Trophoblast cell (in vitro differentiated cells and primary cell): Measurements from ENCODE around the gene DNM3.

ENCODE experiments used
- DNase-seq, 2 donors: peaks; one replicate each; pipeline ENCODE4 v3.0.0-alpha.2; 2016
- H2AFZ ChIP-seq: 2 replicates; pipeline ENCODE4 v1.6.1; 2013; ENCODE audit warnings: low read length, moderate library complexity, mild to moderate bottlenecking; ENCODE audit not compliant: insufficient read depth, poor library complexity
- H2AK5ac ChIP-seq: 2 replicates; pipeline ENCODE4 v1.6.1; 2013; ENCODE audit warnings: mild to moderate bottlenecking, low read length
- H2BK120ac ChIP-seq: 2 replicates; pipeline ENCODE4 v1.6.1; 2013; ENCODE audit warnings: low read length, mild to moderate bottlenecking, moderate library complexity; ENCODE audit not compliant: insufficient read depth, poor library complexity
- H2BK12ac ChIP-seq: 2 replicates; pipeline ENCODE4 v1.6.1; 2013; ENCODE audit warnings: mild to moderate bottlenecking, low read length, moderate library complexity
- H2BK5ac ChIP-seq: 2 replicates; pipeline ENCODE4 v1.6.1; 2013; ENCODE audit warnings: low read length, low read depth, moderate library complexity, mild to moderate bottlenecking; ENCODE audit not compliant: poor library complexity
- H3K14ac ChIP-seq: 2 replicates; pipeline ENCODE4 v1.6.1; 2013; ENCODE audit warnings: mild to moderate bottlenecking, low read length
- H3K18ac ChIP-seq: 2 replicates; pipeline ENCODE4 v1.6.1; 2013; ENCODE audit warnings: mild to moderate bottlenecking, low read length
- H3K23ac ChIP-seq: 2 replicates; pipeline ENCODE4 v1.6.1; 2013; ENCODE audit warnings: low read length
- H3K27ac ChIP-seq: 2 replicates; pipeline ENCODE4 v1.5.1; 2013; ENCODE audit warnings: low read depth, mild to moderate bottlenecking, inconsistent platforms, low read length, moderate library complexity
- H3K27me3 ChIP-seq: 2 replicates; pipeline ENCODE4 v1.6.1; 2013; ENCODE audit warnings: inconsistent platforms, mild to moderate bottlenecking, low read length, moderate library complexity; ENCODE audit not compliant: insufficient read depth
- H3K36me3 ChIP-seq, 2 experiments: 1 replicate in 1 of 2; 2 replicates in 1 of 2; pipeline ENCODE4 v1.6.1; 2013; ENCODE audit warnings: low read length in 2 of 2, mild to moderate bottlenecking in 2 of 2, moderate library complexity in 1 of 2; ENCODE audit not compliant: insufficient read depth in 2 of 2, control insufficient read depth in 1 of 2
- H3K4ac ChIP-seq: 2 replicates; pipeline ENCODE4 v1.6.1; 2013; ENCODE audit warnings: low read depth, mild to moderate bottlenecking, low read length, moderate library complexity
- H3K4me1 ChIP-seq, 2 experiments: 1 replicate in 1 of 2; 2 replicates in 1 of 2; pipeline ENCODE4 v1.6.1; 2013; ENCODE audit warnings: low read length in 2 of 2, mild to moderate bottlenecking in 2 of 2, moderate library complexity in 1 of 2; ENCODE audit not compliant: insufficient read depth in 2 of 2, control insufficient read depth in 1 of 2
- H3K4me2 ChIP-seq: 2 replicates; pipeline ENCODE4 v1.6.1; 2013; ENCODE audit warnings: inconsistent platforms, mild to moderate bottlenecking, low read length, moderate library complexity
- H3K4me3 ChIP-seq: 2 replicates; pipeline ENCODE4 v1.5.1; 2013; ENCODE audit warnings: mild to moderate bottlenecking, low read depth, low read length, inconsistent platforms
- H3K79me1 ChIP-seq: one replicate; pipeline ENCODE4 v1.6.1; 2013; ENCODE audit warnings: low read length
- H3K79me2 ChIP-seq: 2 replicates; pipeline ENCODE4 v1.6.1; 2013; ENCODE audit warnings: low read length, mild to moderate bottlenecking; ENCODE audit not compliant: control insufficient read depth, insufficient read depth, poor library complexity
- H3K9ac ChIP-seq: 2 replicates; pipeline ENCODE4 v1.6.1; 2013; ENCODE audit warnings: mild to moderate bottlenecking, low read length
- H3K9me3 ChIP-seq: 2 replicates; pipeline ENCODE4 v1.6.1; 2013; ENCODE audit warnings: low read depth, mild to moderate bottlenecking, control low read depth, inconsistent platforms, low read length; ENCODE audit not compliant: insufficient read depth
- H4K12ac ChIP-seq: 2 replicates; pipeline ENCODE4 v1.6.1; 2013; ENCODE audit warnings: low read depth, mild to moderate bottlenecking, low read length, moderate library complexity
- H4K8ac ChIP-seq: 2 replicates; pipeline ENCODE4 v1.6.1; 2013; ENCODE audit warnings: low read depth, mild to moderate bottlenecking, low read length, moderate library complexity
- H4K91ac ChIP-seq: one replicate; pipeline ENCODE4 v1.6.1; 2013; ENCODE audit warnings: low read depth, mild to moderate bottlenecking, low read length, moderate library complexity
- WGBS: extraction: QIAGEN DNeasy Blood & Tissue Kit; methylation state at CpG from one replicate; pipeline ENCODE4 v1.1.7; 2013; ENCODE audit warnings: missing lambda C conversion rate; ENCODE audit not compliant: insufficient read length, insufficient coverage; ENCODE audit errors: extremely low coverage; 5-methylcytosine and 5-hydroxymethylcytosine counted together

The DNM3 gene

GRCh38 chr1:171999756-172000155, 158.5 kb downstream of the DNM3 start:
- peaks cover 2 to 8% of the 10 kb centered on the region in 2 experiments for H3K4me1 ChIP-seq

GRCh38 chr1:172001288-172001687, 160.0 kb downstream of the DNM3 start:
- no peaks in the 10 kb centered on the region for H3K36me3 ChIP-seq
- no peaks in the 10 kb centered on the region for H3K79me2 ChIP-seq
- no peak overlapping the region for H3K4me3 ChIP-seq
- no peak overlapping the region for H3K18ac ChIP-seq
- H4K12ac ChIP-seq, result no peak overlapping the region
- no peaks in the 10 kb centered on the region for H3K27me3 ChIP-seq
- no peak overlapping the region for H2AFZ ChIP-seq
- H3K14ac ChIP-seq, result no peak overlapping the region
- H3K4ac ChIP-seq, result no peak overlapping the region
- no peak overlapping the region for H3K27ac ChIP-seq
- H2BK120ac ChIP-seq, result no peak overlapping the region
- H3K4me2 ChIP-seq, result no peak overlapping the region
- H3K23ac ChIP-seq, result no peak overlapping the region
- H4K91ac ChIP-seq, result no peak overlapping the region
- no CpG with 5 or more reads among the region's 3 CpGs for WGBS
- H4K8ac ChIP-seq, result no peak overlapping the region
- H2AK5ac ChIP-seq, result no peak overlapping the region
- H3K9ac ChIP-seq, result no peak overlapping the region
- no peak overlapping the region for H2BK12ac ChIP-seq
- H3K79me1 ChIP-seq, result no peaks in the 10 kb centered on the region
- H2BK5ac ChIP-seq, result no peak overlapping the region
- H3K4me1 ChIP-seq, result peaks cover 2 to 12% of the 10 kb centered on the region in 2 experiments
- H3K9me3 ChIP-seq, result no peaks in the 10 kb centered on the region
- DNase-seq, result no peak

More at GRCh38 chr1:171999756-172000155, 158.5 kb downstream of the DNM3 start:
- H3K4ac ChIP-seq, result no peak overlapping the region
- no peak overlapping the region for H2BK120ac ChIP-seq
- H2BK5ac ChIP-seq, result no peak overlapping the region
- no peaks in the 10 kb centered on the region for H3K79me1 ChIP-seq
- no peak overlapping the region for H3K4me2 ChIP-seq
- H3K4me3 ChIP-seq, result no peak overlapping the region
- no peak overlapping the region for H4K8ac ChIP-seq
- no peak overlapping the region for H3K23ac ChIP-seq
- no peak overlapping the region for H2BK12ac ChIP-seq
- H2AFZ ChIP-seq, result no peak overlapping the region
- H3K18ac ChIP-seq, result no peak overlapping the region
- H3K9me3 ChIP-seq, result no peaks in the 10 kb centered on the region
- H3K27ac ChIP-seq, result no peak overlapping the region
- H4K12ac ChIP-seq, result no peak overlapping the region
- peak; percentile 59 for DNase-seq
- H3K36me3 ChIP-seq, result no peaks in the 10 kb centered on the region
- H3K14ac ChIP-seq, result no peak overlapping the region
- no peaks in the 10 kb centered on the region for H3K79me2 ChIP-seq
- H4K91ac ChIP-seq, result no peak overlapping the region
- H3K9ac ChIP-seq, result no peak overlapping the region
- H2AK5ac ChIP-seq, result no peak overlapping the region
- no peaks in the 10 kb centered on the region for H3K27me3 ChIP-seq
- WGBS, result no CpG with 5 or more reads among the region's 2 CpGs

GRCh38 chr1:172002725-172003345, 161.5 kb downstream of the DNM3 start:
- Histone ChIP-seq H3K18ac (no peak overlapping the region), H2BK120ac (no peak overlapping the region), H3K79me2 (no peaks in the 10 kb centered on the region), H3K9ac (no peak overlapping the region), H3K4me1 (peaks cover 2 to 12% of the 10 kb centered on the region in 2 experiments), H3K27ac (no peak overlapping the region), H4K12ac (no peak overlapping the region), H3K14ac (no peak overlapping the region), H3K27me3 (no peaks in the 10 kb centered on the region), H4K91ac (no peak overlapping the region), H3K23ac (no peak overlapping the region), H3K36me3 (no peaks in the 10 kb centered on the region), H2BK5ac (no peak overlapping the region), H2BK12ac (no peak overlapping the region), H3K79me1 (no peaks in the 10 kb centered on the region), H3K4me2 (no peak overlapping the region), H3K4ac (no peak overlapping the region), H3K9me3 (no peaks in the 10 kb centered on the region), H4K8ac (no peak overlapping the region), H3K4me3 (no peak overlapping the region), H2AFZ (no peak overlapping the region), H2AK5ac (no peak overlapping the region)
- no CpG with 5 or more reads among the region's 3 CpGs for WGBS
- DNase-seq, result peak in 1 of 2 donors; percentile 69

- no peak overlapping the region for H2BK120ac ChIP-seq
- no peak overlapping the region for H4K91ac ChIP-seq
- no peak overlapping the region for H3K23ac ChIP-seq
- peaks cover 2 to 11% of the 10 kb centered on the region in 2 experiments for H3K4me1 ChIP-seq
- H4K8ac ChIP-seq, result no peak overlapping the region
- H3K36me3 ChIP-seq, result no peaks in the 10 kb centered on the region
- no peak overlapping the region for H3K14ac ChIP-seq
- no peak overlapping the region for H2AFZ ChIP-seq
- H3K18ac ChIP-seq, result no peak overlapping the region
- no peak overlapping the region for H3K4me2 ChIP-seq
- no CpG with 5 or more reads among the region's 3 CpGs for WGBS
- no peak for DNase-seq
- no peak overlapping the region for H3K4me3 ChIP-seq
- no peak overlapping the region for H2AK5ac ChIP-seq
- H3K27ac ChIP-seq, result no peak overlapping the region
- H3K9me3 ChIP-seq, result no peaks in the 10 kb centered on the region
- H2BK5ac ChIP-seq, result no peak overlapping the region
- no peaks in the 10 kb centered on the region for H3K79me2 ChIP-seq
- H2BK12ac ChIP-seq, result no peak overlapping the region
- H3K4ac ChIP-seq, result no peak overlapping the region
- H3K27me3 ChIP-seq, result no peaks in the 10 kb centered on the region
- no peak overlapping the region for H3K9ac ChIP-seq
- H3K79me1 ChIP-seq, result no peaks in the 10 kb centered on the region
- H4K12ac ChIP-seq, result no peak overlapping the region
These were observed 162.7 kb downstream of the DNM3 start for GRCh38 chr1:172003766-172004530.
